Measurements from ENCODE around the gene KIZ.
A peak's percentile ranks its signal among the peaks of the same experiment; 100 is the strongest.

Gene KIZ

DNA sequence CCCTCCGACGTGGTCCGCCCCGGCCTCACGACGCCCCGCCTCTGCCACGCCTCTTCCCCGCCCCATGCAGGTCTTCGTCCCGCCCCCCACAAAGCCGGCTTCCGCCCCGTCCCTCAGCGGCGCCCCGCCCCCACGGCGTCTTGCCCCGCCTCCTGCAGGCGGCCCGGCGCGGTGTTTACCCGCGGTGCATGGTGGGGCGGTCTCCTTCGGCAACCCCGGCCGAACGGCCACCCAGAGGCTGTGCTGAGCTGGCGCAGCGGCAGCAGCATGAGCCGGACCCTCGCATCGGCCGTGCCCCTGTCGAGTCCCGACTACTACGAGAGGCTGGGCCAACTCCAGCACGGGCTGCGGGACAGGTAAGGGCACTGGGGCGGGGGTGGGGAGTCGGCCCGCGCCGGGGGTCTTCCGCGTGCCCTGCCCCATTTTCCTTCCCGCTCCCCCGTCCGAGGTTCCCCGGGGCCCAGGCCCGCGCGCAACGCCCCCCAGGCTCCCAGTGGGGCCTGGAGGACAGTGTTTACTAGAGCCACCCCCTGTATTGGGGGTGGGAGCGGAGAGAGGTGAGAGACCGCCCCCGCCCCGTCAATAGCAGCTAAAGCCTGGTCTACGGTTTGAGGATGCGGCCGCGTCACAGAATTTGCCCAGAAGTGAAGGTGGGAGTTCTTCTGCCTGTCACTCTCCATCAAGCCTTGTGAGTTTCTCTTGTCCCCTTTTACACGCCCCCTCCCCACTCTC, at the start of gene KIZ:
Gene KIZ (plus strand): TSS at position 234 of the 732 bp plus-strand sequence. CDS start 34 bp downstream, at position 268.
- peak; percentile 97 for DNase-seq (ENCODE audit: low read depth)

GRCh38 chr20:21077809-21078345, 48.0 kb upstream of the KIZ start:
- DNase-seq (ENCODE audit: low read depth): no peak

DNA sequence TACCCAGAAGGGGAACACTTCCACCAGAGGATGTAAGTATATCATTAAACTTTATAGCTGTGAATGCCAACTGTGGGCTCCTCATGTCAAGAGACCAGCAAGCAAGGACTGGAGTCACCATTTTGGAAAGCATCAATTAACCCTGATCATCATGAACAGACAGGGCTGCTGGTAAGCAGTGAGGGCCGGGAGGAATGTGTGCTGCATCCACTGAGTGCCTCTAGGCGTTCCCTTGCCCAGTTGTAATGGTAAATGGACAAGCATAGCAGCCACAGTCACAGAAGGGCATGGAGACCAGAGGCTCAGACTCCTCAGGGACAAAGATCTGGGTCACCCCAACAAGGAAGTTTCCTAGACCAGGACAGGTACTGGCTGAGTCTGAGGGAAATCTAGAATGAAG, 43.3 kb upstream of the KIZ start:
- DNase-seq (ENCODE audit: low read depth): no peak

DNA sequence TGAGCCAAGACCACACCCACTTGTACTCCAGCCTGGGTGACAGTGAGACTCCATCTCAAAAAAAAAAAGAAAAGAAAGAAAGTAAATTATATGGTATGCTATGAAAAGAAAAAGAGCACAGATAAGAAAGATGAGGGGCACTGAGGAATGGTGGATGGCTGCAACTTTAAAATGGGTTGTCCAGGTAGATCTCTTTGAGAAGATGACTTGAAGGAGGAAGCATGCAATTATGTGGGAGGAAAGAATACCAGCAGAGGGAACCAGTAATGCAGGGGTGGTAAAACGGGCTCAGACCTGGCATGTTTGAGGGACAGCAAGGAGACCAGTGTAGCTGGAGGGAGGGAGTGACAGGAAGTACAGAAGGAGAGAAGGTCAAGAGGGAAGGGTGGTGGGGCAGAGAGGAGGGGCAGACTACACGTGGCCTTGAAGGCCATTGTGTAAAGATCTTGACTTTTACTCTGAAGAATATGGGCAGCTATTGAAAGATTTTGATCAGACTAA, 42.0 kb upstream of the KIZ start:
- DNase-seq (ENCODE audit: low read depth): no peak

GRCh38 chr20:21087862-21088540, 37.9 kb upstream of the KIZ start:
- no peak for DNase-seq (ENCODE audit: low read depth)

- no peak for DNase-seq (ENCODE audit: low read depth)
Observed at GRCh38 chr20:21089391-21089790, 36.5 kb upstream of the KIZ start.

- DNase-seq (ENCODE audit: low read depth): no peak
Observed at GRCh38 chr20:21090111-21090618, 35.7 kb upstream of the KIZ start.

DNA sequence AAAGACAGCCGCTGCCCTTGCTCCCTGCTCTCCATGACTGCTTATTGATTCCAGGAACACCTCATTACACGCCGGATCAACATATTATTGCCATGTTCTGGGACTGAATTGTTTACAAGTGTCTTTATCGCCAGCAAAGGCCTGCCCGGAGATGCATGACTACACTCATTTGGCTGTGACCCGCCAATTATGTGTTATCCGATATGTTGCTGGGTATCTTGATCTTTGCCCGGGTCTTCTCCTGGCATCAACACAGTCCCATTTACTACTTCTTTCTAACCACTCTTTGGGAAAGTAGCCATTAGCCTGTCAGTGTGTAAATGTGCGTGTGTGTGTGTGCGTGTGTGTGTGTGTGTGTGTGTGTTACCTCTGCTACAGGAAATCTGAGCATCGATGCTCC, 35.2 kb upstream of the KIZ start:
- DNase-seq (ENCODE audit: low read depth): no peak

DNA sequence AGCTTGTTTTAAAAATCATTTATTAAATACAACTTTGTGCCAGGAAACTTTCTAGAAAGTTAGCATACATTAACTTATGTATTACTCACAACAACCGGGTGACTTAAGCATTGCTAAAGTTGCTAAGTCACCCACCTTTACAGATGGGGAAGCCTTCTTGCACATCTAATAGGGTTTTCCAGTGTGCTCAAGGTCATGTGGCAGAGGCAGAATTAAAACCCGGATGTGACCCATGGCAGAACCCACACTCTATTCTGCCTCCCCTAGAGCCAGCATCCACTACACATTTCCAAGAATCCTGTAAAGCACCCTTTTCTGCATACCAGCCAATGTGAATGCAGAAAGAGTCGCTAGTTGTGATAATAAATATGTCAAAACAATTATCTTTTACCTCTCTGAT, 33.1 kb upstream of the KIZ start:
- no peak for DNase-seq (ENCODE audit: low read depth)

DNA sequence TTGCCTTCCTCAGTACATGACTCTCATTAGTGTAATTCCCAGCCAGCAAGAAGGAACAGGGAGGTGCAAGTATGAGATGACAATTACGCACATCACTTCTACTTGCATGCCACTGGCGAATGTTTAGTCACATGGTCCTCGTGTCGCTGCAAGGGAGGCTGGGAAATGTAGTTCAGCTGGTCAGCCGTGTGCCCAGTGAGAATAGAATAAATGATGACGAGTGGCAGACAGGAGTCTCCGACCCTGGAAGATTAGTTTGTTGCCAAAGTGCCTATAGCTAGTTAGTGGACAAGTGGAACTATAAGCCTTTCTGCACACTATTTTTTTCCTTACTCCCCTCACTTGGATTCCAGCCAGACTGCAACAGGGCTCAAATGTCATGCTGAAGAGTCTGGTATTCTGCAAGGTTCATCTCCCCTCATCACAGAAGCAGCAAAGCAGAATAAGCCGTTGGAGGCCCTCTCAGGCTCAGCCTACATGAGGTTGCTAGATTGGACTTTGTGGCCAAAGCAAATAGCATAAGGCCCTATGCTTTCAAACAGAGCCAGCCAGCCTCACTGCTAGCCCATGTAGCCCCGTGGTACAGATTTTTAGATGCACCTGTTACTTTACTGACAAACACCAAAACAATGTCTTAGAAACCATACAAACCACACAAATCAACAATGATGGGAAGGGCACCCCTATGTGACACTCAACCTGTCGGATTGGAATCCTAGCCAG, 29.4 kb upstream of the KIZ start:
- no peak for DNase-seq (ENCODE audit: low read depth)

DNA sequence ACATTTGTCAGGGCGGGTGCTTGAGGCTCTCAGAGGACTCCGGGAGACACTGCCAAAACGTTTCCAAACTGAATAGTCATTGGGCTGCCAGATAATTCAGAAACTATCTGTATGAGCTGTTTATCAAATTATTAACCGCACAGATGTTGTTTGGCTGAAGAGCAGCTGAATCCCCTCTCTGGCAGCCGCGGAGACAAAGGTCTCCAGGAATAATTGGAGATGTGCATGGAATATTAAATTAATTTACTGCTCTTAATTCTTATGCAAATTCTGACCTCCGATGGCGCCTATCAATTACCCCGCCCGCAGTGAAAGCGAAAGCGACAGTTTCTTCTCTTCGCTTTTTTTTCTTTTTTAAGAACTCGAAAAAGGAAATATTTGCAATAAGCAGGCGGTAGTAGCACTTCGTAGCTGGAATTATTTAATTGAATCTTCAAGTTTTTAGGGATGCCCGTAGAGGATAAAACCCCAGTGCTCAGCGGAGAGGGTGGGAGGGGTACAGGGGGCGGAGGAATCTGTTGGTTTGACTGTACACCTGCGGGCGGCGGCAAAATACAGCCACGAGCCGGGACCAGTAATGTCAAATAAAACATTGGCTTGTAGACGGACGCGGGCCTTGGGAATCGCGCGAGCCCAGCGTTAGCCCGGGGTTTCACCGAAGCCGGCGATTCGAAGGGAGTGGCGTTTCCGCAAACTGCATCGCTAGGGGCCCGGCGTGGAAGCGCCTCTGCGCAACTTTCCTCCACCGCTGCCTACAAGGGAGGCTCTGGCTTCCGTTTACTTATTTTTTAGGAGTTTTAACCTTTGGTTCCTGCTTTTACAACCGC, 25.9 kb upstream of the KIZ start:
- no peak for DNase-seq (ENCODE audit: low read depth)

- DNase-seq (ENCODE audit: low read depth): no peak
Observed at GRCh38 chr20:21100578-21101452, 25.1 kb upstream of the KIZ start.

DNA sequence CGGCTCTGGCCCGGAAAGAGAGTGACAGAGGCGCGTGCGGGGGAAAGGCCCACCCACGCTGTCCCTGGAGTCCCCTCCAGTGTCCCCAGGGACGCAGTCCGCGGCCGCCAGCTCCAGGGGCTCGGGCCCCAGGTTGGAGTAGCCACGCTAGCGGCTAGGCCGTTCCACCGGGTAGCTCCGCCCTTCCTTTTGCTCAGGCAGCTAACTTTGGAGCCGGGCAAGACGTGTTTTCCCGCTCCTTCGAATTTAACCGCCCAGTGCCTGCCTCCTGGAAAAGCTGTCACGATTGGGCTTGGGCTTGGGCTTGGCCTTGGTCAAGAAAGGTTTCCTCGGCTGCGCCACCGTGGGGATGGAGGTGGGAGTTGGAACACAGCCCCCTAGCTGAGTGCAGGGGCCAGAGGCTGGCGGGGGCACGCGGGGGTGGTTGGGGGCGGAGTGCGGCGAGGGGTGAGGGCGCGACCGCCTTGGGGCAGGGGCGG, 24.4 kb upstream of the KIZ start:
- DNase-seq (ENCODE audit: low read depth): no peak

DNA sequence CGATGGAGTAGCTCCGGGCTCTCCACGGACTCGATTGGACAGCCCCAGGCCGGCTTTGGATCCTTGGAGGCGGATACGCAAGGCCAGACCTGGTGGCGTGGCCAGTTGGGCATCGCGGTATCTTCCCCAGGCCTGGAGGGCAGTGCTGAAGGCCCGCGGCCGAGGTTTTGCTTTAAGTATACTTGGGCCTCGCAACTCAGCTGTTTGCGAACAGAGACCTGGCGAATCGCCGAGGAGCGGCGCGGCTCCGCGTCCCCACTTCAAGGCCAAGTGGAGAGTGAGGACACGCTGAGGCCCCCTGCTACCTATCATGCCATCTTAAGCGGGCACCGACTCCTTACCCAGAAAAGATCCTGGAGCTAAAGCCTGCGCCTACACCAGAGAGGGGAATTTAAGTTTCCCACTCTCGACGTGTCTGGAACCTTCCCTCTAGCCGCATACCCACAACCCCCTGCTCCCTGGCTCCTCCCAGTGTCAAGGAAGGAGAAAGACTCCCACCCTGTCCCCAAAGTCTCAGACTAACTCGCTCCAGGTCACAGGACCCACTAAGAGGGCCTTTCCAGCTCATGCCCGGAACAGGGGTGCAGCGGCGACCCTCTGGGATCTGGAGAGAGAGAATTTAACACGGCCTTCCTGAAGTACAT, 23.8 kb upstream of the KIZ start:
- no peak for DNase-seq (ENCODE audit: low read depth)

DNA sequence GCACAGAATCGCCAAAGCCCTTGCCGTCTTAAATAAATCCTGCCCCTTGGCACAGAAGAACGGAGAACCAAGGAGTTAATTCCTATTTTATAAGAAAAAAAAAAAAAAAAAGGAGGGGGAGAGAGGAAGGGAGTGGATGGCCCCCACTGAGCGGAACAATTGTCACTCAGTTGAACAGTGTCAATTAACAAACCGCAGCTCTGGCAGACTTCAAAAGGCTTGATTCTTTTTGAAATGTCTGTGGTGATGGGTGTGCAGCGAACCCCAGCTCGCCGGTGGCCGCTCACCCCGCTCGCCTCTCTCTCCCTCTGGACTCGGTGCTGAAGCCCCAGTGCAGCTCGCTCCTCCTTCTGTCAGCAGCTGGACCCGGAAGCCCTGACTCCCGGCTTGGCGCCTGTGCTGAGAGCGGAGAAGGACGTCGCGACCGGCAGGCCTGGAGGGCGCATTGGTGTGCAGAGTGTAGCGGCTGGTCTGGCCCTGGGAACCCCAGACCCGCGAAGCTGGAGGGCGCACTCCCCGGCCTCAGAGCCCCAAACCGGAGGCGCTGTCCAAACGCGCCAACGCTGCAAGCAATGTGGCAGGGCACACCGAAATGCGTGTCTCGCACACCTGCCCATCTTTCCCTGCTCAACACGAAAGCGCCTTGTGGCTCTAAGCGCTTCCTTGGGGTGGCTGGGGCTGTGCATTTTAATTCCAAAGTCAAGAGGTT, 23.1 kb upstream of the KIZ start:
- no peak for DNase-seq (ENCODE audit: low read depth)

GRCh38 chr20:21103582-21104465, 22.1 kb upstream of the KIZ start:
- no peak for DNase-seq (ENCODE audit: low read depth)

- no peak for DNase-seq (ENCODE audit: low read depth)
Observed at GRCh38 chr20:21104466-21104761, 21.5 kb upstream of the KIZ start.

DNA sequence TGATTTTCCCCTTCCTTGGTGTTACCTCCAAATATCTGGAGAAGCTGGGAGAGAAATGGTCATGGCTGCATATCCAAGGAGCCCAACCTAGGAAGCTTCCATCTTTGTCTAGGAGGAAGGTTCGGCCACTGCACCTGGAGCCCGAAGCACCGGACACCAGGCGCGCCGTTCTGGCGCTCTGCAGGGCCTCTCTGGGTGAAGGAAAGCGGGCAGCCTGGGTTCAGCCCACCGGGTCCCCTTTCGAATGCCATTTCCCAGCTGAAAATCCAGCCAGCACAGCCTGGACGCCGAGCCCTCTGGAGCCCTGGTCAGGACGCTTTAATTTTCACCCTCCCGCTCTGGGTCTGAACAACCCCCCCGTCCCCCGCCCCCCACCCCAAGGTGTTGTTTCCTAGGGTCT, 21.0 kb upstream of the KIZ start:
- no peak for DNase-seq (ENCODE audit: low read depth)
